DND-41 (cell line): Measurements from ENCODE around the gene RBFOX2.

Source experiments
- ATAC-seq: fragments of 200-7000 bp; cut with Tn5 transposase; 3 replicates; pipeline ENCODE4 v1.9.1; 2021; ENCODE audit warnings: low read depth; ENCODE audit not compliant: insufficient read depth
- DNase-seq: peaks from one replicate; pipeline ENCODE4 v3.0.0-alpha.2; 2020
- H2AFZ ChIP-seq: 2 replicates; pipeline ENCODE4 v1.6.0; 2012; ENCODE audit warnings: low read depth, low read length
- H3K27ac ChIP-seq: 2 replicates; pipeline ENCODE4 v1.5.1; 2012; ENCODE audit warnings: low read length, inconsistent platforms
- H3K27me3 ChIP-seq: fragments of 200-600 bp; sonication (generic); 2 replicates; pipeline ENCODE4 v1.6.0; 2012; ENCODE audit warnings: low read length, mild to moderate bottlenecking, inconsistent platforms; ENCODE audit not compliant: insufficient read depth, poor library complexity
- H3K36me3 ChIP-seq: 2 replicates; pipeline ENCODE4 v1.5.1; 2012; ENCODE audit warnings: low read length, inconsistent platforms; ENCODE audit not compliant: insufficient read depth
- H3K4me1 ChIP-seq: 2 replicates; pipeline ENCODE4 v1.5.1; 2012; ENCODE audit warnings: mild to moderate bottlenecking, low read length; ENCODE audit not compliant: insufficient read depth
- H3K4me2 ChIP-seq: 2 replicates; pipeline ENCODE4 v1.6.0; 2012; ENCODE audit warnings: mild to moderate bottlenecking, moderate library complexity, low read length, inconsistent platforms; ENCODE audit not compliant: insufficient read depth
- H3K4me3 ChIP-seq, 2 experiments: fragments of 200-600 bp in 1 of 2; shearing (Covaris generic) in 1 of 2; 2 replicates each; pipeline ENCODE4 v1.5.1; 2012 to 2016; ENCODE audit warnings: inconsistent platforms in 2 of 2, low read length in 2 of 2, mild to moderate bottlenecking in 2 of 2, low read depth in 1 of 2, moderate library complexity in 1 of 2
- H3K79me2 ChIP-seq: 2 replicates; pipeline ENCODE4 v1.6.0; 2012; ENCODE audit warnings: low read length, inconsistent platforms; ENCODE audit not compliant: insufficient read depth
- H3K9ac ChIP-seq: 2 replicates; pipeline ENCODE4 v1.6.0; 2012; ENCODE audit warnings: low read depth, mild to moderate bottlenecking, inconsistent platforms, low read length, moderate library complexity
- H3K9me3 ChIP-seq: 2 replicates; pipeline ENCODE4 v1.5.1; 2012; ENCODE audit warnings: low read length, moderate library complexity, mild to moderate bottlenecking, inconsistent platforms; ENCODE audit not compliant: insufficient read depth, severe bottlenecking
- H4K20me1 ChIP-seq: 2 replicates; pipeline ENCODE4 v1.6.0; 2012; ENCODE audit warnings: low read length; ENCODE audit not compliant: insufficient read depth
- EZH2 ChIP-seq: IDR thresholded peaks from 3 replicates; pipeline ENCODE4 v1.6.1; 2012; ENCODE audit warnings: borderline replicate concordance, low read depth, mild to moderate bottlenecking, moderate library complexity, low read length, inconsistent platforms; ENCODE audit not compliant: severe bottlenecking
- TF ChIP-seq, protein P1 (sequence below): IDR thresholded peaks from 2 replicates; pipeline ENCODE4 v1.5.1; 2012; ENCODE audit warnings: borderline replicate concordance, low read length, moderate library complexity, mild to moderate bottlenecking; ENCODE audit not compliant: poor library complexity, severe bottlenecking; ENCODE audit errors: extremely low read depth

The RBFOX2 gene

DNA sequence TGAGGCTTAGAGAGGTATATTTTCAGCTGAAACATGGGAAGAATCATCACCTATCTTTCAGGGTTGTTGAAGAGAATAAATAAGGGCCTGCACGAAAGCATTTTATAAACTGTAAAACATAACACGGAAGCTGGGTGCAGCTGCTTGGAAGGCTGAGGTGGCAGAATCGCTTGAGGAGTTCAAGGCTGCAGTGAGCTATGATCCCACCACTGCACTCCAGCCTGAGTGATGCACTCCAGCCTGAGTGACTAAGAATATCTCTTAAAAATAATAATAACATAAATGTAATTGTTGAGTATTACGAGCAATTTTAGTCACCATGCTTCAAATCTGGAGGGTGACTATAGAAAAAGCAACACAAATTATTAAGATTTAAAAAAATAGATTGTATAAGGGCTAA lies 16.3 kb downstream of the RBFOX2 start:
- Histone ChIP-seq H3K4me2 (no peak overlapping the region), H3K4me1 (no peaks in the 10 kb centered on the region)
- ATAC-seq = no peak

DNA sequence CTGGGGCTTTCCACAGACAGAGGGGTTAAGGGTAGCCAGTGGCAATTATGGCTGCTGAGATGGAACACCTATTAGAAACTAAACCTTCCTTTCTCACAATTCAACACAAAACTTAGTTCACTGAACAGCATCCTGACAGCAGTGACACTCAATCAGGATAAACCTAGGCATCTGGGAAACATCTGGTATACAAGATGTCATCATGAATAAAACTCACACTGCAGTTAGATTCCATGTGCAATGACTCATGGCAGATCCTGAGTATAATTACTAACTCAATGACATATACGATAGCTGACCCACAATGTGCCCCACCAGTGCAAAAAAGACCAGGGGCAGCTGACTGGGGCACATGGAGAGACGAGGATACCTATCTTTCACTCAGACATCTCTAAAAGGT lies 17.7 kb downstream of the RBFOX2 start:
- no peaks in the 10 kb centered on the region for H3K4me1 ChIP-seq
- H3K9ac ChIP-seq = no peak overlapping the region
- no peak overlapping the region for H2AFZ ChIP-seq
- H3K9me3 ChIP-seq = no peaks in the 10 kb centered on the region
- peaks cover 8% of the 10 kb centered on the region for H3K27me3 ChIP-seq
- no peaks in the 10 kb centered on the region for H3K36me3 ChIP-seq
- H3K4me3 ChIP-seq = no peak overlapping the region
- DNase-seq (no peak), ATAC-seq (no peak)
- H4K20me1 ChIP-seq = 0 out of 2 replicates have a peak, but pooled peaks cover 4% of the 10 kb centered on the region
- H3K4me2 ChIP-seq = no peak overlapping the region
- TF ChIP-seq EZH2 = no peak
- TF ChIP-seq, protein P1, sequence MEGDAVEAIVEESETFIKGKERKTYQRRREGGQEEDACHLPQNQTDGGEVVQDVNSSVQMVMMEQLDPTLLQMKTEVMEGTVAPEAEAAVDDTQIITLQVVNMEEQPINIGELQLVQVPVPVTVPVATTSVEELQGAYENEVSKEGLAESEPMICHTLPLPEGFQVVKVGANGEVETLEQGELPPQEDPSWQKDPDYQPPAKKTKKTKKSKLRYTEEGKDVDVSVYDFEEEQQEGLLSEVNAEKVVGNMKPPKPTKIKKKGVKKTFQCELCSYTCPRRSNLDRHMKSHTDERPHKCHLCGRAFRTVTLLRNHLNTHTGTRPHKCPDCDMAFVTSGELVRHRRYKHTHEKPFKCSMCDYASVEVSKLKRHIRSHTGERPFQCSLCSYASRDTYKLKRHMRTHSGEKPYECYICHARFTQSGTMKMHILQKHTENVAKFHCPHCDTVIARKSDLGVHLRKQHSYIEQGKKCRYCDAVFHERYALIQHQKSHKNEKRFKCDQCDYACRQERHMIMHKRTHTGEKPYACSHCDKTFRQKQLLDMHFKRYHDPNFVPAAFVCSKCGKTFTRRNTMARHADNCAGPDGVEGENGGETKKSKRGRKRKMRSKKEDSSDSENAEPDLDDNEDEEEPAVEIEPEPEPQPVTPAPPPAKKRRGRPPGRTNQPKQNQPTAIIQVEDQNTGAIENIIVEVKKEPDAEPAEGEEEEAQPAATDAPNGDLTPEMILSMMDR = no peak
- no peaks in the 10 kb centered on the region for H3K79me2 ChIP-seq
- H3K27ac ChIP-seq = no peak overlapping the region

More for the DNA sequence above, 16.3 kb downstream of the RBFOX2 start:
- no peak for DNase-seq
- no peak overlapping the region for H3K9ac ChIP-seq
- H3K79me2 ChIP-seq = no peaks in the 10 kb centered on the region
- no peak overlapping the region for H2AFZ ChIP-seq
- no peak overlapping the region for H3K27ac ChIP-seq
- peaks cover 8% of the 10 kb centered on the region for H3K27me3 ChIP-seq
- TF ChIP-seq, protein P1 = no peak
- TF ChIP-seq EZH2 = no peak
- no peak overlapping the region for H3K4me3 ChIP-seq
- H3K36me3 ChIP-seq = no peaks in the 10 kb centered on the region
- H4K20me1 ChIP-seq = 0 out of 2 replicates have a peak, but pooled peaks cover 4% of the 10 kb centered on the region
- no peaks in the 10 kb centered on the region for H3K9me3 ChIP-seq

DNA sequence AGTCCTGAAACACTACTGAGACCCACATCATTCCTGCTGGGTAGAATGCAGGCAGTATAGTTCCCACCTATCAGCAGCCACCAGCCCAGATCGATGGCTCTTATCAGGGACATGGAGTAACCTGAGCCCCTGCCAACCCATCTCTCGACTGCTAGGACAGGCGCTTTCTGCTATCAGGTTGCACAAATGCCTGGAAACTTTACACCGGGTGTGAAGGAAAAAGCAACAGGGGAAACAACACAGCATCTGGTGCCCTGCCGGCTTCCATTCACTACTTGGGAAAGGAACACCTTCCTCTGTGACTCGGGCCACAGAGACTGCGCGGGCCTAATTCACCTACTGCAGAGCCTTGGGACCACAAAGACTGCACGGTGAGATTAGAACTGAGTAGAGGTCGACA lies 18.5 kb downstream of the RBFOX2 start:
- TF ChIP-seq, protein P1 = no peak
- no peak for TF ChIP-seq EZH2
- no peak overlapping the region for H3K9ac ChIP-seq
- 0 out of 2 replicates have a peak, but pooled peaks cover 4% of the 10 kb centered on the region for H4K20me1 ChIP-seq
- H3K9me3 ChIP-seq = no peaks in the 10 kb centered on the region
- no peak overlapping the region for H3K27ac ChIP-seq
- H3K4me2 ChIP-seq = no peak overlapping the region
- H3K27me3 ChIP-seq = peaks cover 6% of the 10 kb centered on the region
- H3K4me1 ChIP-seq = no peaks in the 10 kb centered on the region
- H3K79me2 ChIP-seq = no peaks in the 10 kb centered on the region
- DNase-seq = no peak
- no peak overlapping the region for H3K4me3 ChIP-seq
- no peaks in the 10 kb centered on the region for H3K36me3 ChIP-seq
- H2AFZ ChIP-seq = no peak overlapping the region
- ATAC-seq = no peak

DNA sequence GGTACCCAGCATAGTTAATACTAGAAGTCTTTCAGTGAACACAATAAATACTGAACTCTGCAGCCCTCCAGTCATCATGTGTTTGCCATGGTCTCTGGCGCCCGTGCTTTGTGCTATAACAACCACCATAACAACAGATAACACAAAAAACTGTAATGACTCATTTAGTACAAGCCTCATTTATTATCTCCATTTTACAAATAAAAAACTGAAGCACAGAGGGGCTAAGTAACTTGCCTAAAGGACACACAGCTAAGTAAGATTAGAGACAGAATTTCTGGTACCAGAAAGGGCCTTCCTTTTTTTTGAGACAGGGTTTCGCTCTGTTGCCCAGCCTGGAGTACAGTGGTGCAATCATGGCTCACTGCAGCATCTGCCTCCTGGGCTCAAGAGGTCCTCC lies 19.5 kb downstream of the RBFOX2 start:
- DNase-seq = no peak
- TF ChIP-seq EZH2 = no peak
- TF ChIP-seq, protein P1 = no peak
- H3K9ac ChIP-seq = no peak overlapping the region
- H3K4me2 ChIP-seq = no peak overlapping the region
- H2AFZ ChIP-seq = no peak overlapping the region
- ATAC-seq = no peak
- H3K36me3 ChIP-seq = no peaks in the 10 kb centered on the region
- no peaks in the 10 kb centered on the region for H3K4me1 ChIP-seq
- no peak overlapping the region for H3K27ac ChIP-seq
- H4K20me1 ChIP-seq = 0 out of 2 replicates have a peak, but pooled peaks cover 4% of the 10 kb centered on the region
- H3K79me2 ChIP-seq = no peaks in the 10 kb centered on the region
- H3K27me3 ChIP-seq = no peaks in the 10 kb centered on the region
- no peak overlapping the region for H3K4me3 ChIP-seq
- H3K9me3 ChIP-seq = no peaks in the 10 kb centered on the region
